Tibial nerve (tissue), 3 donors: ENCODE measurements around the gene ANKRD11.

Source experiments
- POLR2A ChIP-seq, 2 donors: fragments of 450-650 bp; IDR thresholded peaks; one replicate each; pipeline ENCODE4 v1.6.1; 2017; ENCODE audit warnings: antibody characterized with exemption in 2 of 2, mild to moderate bottlenecking in 2 of 2, moderate library complexity in 2 of 2
- TF ChIP-seq, protein P1 (sequence below), 5 experiments: fragments of 200-600 bp in 3 of 5; fragments of 450-650 bp in 2 of 5; sonication (generic) in 3 of 5; IDR thresholded peaks; one replicate each; pipeline ENCODE4 v1.5.1; 2016 to 2019; ENCODE audit warnings: antibody characterized with exemption in 5 of 5, mild to moderate bottlenecking in 3 of 5, moderate library complexity in 2 of 5

DNA sequence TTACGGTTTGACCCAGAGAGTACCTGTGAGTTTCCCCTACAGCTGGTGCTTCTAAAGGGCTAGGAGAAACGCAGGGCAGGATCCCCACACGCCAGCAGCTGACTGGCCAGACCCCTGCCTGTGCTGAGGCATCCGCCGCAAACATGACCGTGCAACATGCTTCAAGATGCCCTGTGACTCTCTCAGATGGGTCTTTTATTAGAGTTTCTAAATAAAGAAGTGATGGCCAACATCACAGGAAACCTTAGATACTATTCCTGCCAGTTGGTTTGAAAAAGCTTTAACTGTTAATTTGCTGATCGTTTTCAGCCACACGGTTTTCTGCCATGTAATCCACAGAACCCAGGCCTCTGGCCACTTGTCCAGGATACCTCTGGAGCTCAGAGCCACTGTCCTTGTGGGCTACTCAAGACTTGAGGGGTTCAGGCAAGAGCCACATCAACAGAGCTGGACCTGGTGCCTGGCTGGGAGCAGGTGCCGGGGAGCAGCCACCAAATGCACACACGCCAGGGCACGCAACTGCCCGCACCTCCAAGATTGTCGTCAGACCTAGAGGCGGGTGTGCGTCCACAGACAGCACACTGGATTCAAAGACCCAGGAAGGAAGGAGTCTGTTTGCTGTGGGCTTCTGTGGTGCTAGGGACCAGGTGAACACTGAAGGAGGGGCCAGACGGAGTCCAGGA, 154.4 kb downstream of the ANKRD11 start:
- TF ChIP-seq, protein P1, sequence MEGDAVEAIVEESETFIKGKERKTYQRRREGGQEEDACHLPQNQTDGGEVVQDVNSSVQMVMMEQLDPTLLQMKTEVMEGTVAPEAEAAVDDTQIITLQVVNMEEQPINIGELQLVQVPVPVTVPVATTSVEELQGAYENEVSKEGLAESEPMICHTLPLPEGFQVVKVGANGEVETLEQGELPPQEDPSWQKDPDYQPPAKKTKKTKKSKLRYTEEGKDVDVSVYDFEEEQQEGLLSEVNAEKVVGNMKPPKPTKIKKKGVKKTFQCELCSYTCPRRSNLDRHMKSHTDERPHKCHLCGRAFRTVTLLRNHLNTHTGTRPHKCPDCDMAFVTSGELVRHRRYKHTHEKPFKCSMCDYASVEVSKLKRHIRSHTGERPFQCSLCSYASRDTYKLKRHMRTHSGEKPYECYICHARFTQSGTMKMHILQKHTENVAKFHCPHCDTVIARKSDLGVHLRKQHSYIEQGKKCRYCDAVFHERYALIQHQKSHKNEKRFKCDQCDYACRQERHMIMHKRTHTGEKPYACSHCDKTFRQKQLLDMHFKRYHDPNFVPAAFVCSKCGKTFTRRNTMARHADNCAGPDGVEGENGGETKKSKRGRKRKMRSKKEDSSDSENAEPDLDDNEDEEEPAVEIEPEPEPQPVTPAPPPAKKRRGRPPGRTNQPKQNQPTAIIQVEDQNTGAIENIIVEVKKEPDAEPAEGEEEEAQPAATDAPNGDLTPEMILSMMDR (IDR thresholded peaks at IDR 0.05): no peak
- no peak for TF ChIP-seq POLR2A (IDR thresholded peaks at IDR 0.05)
